ENCODE data around the gene HERC2.
"Not testable (repeated sequence)": the region's sequence is repeated elsewhere in the genome, so short reads cannot be mapped to it uniquely, and the experiment has no call there.

Gene HERC2

DNA sequence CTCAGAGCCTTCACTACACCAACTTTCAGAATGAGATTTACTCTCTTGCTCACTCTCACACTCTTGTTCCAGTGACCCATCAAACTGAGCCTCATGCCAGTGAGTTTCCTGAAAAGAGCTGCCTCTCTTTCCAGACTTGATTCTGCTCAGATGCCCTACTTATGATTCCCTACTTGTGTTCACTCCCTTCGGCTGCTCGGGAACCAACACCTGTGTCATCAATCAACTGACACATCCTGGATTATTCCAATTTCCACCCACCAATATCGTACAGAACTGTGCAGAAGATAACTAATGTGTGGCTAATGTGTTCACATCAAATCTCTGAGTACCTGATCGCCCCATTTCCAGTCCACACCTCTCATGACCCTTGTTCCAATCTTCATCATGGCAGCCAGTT, 100.3 kb downstream of the HERC2 start:
- DNase-seq = not testable (repeated sequence)

- no peak for DNase-seq
Measured at GRCh38 chr15:28219116-28219515, 102.9 kb downstream of the HERC2 start.

DNA sequence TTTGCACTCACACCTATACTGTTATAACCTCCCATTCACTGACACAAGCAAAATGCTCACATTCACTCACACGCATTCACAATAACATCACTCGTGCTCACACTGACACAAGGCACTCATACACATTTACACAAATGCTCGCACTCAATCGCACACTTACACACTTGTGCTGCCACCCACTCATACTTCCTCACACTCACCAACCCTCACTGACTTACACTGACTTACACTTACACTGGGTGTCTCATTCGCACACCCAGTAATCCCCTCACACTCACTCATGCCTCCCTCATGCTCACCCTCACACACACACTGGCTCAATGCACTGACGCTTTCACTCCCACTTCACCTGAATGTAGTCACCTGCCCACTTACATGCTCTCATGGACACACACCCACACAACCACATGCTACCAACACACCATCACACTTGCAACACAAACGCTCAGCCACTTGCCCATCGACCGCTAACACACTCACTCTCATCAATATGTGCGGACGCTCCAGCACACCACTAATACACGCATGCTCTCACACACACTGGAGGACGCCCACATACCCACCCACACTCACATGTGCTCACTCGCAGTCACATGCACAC, 104.9 kb downstream of the HERC2 start:
- not testable (repeated sequence) for DNase-seq

DNA sequence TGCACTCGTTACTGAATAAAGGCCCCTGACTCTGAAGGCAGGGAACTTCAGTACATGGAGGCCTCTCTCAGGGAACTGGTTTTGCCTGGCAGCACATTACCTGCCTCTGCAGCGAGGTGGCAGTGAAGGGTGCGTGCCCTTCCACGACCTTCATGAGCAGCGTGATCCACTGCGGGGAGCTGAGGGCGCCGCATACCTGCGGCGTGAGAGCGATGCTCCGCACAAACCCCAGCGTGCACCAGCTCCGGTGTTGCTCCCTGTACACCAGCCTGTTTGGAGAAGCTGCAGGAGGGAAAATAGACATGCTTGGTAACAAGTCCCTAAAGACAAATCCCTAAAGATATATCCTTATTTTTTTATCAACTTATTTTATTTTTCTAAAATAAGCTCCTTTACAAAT, 106.5 kb downstream of the HERC2 start:
- DNase-seq = not testable (repeated sequence)

GRCh38 chr15:28214006-28214790, 107.8 kb downstream of the HERC2 start:
- DNase-seq = not testable (repeated sequence)

GRCh38 chr15:28213393-28213792, 108.6 kb downstream of the HERC2 start:
- DNase-seq = not testable (repeated sequence)

DNA sequence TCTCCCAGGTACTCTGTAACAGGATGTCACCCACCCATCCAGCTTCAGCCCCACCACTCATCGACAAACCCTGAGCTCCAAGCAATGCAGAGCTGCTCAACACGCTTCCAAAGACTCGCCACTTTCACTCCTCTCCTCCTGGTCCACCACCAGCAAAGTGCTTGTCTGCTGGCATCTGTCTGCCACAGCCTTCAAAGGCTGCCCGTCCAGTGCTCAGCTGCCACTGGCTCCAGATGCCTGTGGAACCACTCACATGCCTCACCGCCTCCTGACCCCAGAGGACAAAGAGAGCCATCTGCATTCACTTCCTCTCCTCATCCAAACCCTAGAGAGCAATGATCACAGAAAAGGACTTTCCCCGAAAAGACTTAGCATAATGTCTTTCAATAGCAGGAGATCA, 113.4 kb downstream of the HERC2 start:
- DNase-seq = no peak

GRCh38 chr15:28205640-28206039, 116.3 kb downstream of the HERC2 start:
- DNase-seq = not testable (repeated sequence)

DNA sequence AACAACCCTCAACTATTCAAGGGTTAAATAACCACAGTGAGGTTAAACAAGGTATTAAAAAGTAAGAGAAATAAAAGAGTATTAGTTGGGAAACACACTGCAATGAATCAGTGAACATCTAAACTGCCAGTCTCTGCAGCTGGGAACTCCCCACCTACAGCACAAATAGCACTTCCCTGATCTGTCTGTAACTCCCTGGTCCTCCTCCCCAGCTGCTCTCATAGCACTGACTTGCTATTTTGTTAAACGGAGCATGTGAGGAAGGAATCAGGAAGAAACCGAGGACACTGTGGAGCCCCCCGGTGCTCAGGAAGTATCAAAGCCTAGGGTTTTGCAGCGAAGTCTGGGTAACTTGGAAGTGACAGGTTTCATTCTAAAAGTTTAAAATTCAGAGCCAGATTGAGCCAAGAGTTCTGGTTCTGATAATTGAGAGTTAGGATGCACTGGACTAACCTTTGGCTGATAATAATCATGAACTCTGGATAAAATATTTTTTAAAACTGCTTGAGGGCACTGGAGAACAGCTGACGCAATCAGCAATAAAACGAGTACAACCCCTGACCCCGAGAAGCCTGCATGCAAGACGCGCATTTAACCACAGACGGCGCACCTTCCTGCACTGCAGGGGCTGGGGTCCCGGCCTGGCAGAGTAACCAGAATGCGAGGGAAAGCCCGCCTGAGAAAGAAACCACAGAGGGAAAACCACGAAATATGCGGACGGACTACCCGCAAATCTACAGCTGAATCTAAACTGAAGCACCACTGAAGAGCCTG, 118.7 kb downstream of the HERC2 start:
- DNase-seq = peak; percentile 42

- not testable (repeated sequence) for DNase-seq
Measured at GRCh38 chr15:28202124-28202523, 119.9 kb downstream of the HERC2 start.

DNA sequence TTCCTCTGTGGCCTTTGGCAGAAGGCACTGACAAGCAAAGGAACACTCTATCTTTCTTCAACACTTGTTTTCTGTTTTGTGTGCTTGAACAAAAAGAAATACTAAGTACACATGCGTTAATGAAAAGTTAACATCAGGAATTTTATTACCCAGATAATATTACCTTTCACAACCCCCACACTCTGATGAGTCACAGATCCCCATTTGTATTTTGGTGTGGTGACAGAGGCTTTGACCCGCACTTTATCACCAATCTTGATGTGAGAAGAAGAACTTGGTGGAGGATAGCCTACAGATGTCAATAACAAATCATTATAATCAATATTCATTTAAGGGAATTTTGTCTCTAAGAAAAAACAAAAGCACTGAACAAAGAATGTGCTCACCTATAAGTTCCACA, 123.8 kb downstream of the HERC2 start:
- DNase-seq = not testable (repeated sequence)

DNA sequence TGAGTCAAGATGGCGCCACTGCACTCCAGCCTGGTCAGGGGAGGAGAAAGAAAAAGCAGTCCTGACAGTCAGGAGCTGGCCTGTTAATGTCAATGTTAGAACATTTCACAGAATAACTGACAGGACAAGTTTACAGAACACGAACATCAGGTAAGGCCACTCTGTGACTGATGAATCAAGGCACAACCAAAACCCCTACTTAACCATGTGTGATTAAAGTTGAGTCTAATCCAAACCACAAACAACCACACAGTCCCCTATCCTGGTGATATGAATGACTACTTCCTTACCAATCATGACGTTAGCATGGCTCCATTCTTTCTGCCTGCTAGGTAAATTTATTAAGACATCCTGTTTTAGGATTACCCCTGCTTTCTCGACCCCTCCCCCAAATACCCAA, 124.3 kb downstream of the HERC2 start:
- DNase-seq = not testable (repeated sequence)

DNA sequence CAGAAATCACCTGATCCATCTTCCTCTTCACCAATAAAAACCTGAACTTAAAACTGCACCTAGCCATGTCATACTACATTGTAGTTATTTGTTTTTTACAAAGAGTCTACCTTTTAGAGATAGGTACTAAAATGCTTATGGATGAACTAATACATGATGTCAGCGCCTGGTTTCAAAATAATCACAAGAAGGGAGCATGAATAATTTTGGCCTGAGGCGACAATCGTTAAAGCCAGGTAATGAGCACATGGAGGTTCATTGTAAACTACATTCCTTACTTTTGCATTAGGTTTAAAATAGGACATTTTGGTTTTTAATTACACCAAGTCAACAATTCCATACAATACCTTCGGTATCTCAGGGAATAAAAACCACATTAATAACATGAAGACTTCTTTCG, 125.4 kb downstream of the HERC2 start:
- not testable (repeated sequence) for DNase-seq

DNA sequence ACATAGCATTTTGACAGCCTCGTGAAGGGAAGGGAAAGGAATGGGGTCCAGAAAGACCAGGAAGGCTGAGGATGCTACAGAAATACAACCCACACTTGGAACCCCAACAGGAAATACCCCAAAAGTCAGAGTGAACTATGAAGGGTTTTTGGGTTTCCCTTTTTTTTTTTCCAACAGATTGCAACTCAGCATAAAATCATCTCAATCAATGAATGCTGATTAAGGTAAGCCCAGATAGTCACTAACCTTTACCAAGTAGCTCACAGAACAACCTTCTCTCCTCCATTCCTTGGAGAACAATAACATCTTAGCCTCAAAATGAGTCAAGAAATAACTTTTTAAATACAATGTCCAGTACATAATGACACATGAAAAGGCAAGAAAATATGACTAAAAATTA, 129.2 kb downstream of the HERC2 start:
- no peak for DNase-seq

- DNase-seq = no peak
Measured at GRCh38 chr15:28191832-28192231, 130.1 kb downstream of the HERC2 start.

GRCh38 chr15:28190391-28191174, 131.4 kb downstream of the HERC2 start:
- DNase-seq = no peak

DNA sequence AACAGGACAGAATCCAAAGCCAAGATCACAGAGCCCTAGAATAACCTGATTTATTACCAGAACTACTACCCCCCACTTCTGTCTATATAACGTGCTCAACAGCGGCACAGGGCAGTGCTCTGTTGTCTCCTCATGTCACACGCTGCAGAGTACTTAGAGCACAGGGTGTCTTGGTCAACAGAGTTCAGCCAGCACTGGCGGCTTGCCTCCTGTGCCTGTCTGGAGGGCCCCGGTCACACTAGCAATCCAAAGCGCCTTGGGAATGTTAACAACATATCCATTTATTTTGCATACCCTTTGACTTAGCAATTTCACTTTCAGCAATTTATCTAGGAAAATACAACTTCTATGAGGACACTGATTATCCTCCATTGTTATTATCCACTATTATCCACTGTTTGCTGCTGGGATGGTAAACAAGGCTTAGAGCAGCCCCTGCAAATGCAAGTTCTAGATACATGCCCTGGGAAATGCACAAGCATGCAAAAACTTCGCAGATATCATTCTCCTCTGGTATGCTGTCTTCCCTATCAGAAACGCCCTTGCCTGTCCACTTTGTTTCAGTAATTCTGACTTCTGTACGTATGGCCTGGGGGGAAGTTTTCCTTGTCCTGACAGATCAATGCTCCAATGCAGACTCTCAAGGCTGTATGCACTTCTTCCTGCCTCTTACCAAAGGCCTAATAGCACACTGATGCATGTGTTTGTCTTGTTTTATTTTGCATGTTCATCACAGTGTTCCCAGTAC, 136.7 kb downstream of the HERC2 start:
- DNase-seq = no peak

DNA sequence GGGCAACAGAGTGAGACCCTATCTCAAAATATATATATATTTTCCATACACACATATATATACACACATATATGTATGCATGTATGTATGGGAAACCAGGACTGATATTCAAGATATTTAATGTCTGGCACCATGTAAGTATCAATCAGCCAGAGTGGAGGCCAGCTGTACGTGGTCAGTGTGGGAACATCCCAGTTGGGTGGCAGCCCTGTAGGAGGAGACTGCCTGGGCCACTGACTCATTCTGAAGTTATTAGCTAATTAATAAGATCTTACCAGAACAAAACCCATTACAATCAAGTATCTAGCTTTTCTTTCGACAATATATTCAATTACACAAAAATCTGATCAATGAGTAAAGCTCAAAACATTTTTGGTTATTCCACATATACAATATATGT, 137.8 kb downstream of the HERC2 start:
- no peak for DNase-seq

DNA sequence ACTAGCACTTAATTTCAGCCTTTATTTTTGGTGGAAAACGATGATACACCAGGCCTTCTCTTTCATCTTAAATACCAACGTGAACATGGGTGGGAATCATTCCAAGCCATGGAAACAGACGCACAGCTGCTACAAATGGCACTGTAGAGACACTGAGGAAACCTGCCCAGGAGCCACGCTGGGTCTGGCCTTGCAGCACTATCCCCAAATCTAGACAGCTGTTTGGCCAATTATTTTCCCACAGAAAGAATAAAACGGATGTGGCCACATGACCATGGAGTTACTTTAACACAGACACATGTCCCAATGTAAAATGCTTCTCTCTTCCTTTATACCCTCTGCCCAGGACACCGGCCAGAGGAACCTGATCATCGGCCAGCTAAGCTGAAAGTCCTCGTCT, 139.2 kb downstream of the HERC2 start:
- DNase-seq = no peak

DNA sequence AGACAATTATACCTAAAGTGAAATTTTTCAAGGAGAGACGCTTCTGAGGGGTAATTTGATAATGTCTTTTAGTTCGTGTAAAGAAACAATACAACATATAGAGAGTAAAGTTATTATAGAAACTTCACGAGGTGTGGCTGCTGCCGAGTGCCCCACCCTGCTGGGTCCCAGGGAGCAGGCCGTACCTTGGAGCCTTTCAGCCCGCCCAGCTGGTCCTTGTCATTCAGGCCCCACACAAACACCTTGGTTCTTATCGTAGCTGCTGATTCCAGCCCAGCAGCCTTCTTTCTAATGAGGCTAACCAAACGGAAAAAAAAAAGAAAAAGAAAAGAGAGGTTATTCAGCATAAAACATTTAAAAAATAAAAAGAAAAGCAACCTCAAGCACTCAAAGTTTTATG, 139.8 kb downstream of the HERC2 start:
- no peak for DNase-seq

GRCh38 chr15:28181366-28181765, 140.6 kb downstream of the HERC2 start:
- no peak for DNase-seq

DNA sequence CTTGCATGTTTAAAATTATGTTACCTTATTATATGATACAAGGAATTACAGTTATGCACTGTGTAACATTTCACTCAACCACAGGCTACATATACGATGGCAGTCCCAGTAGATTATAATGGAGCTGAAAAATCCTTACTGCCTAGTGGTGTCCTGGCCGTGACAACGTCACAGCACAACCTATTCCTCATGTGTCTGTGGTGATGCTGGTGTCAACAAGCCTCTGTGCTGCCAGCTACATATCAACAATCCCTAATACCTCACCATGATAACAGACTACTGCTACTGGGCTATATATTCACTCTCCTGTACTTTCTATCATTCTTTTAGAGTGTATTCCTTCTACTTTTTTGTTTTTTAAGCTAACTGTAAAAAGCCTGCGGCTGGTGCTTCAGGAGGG, 142.7 kb downstream of the HERC2 start:
- DNase-seq = no peak

Data from hematopoietic multipotent progenitor cell treated with erythropoietin and hydrocortisone succinate and interleukin-3 and kit ligand, for 4 days (in vitro differentiated cells).